Right forelimb (tissue), 1 donor: ENCODE measurements around the gene WFDC2.

Experiments
- DNase-seq: peaks from one replicate; pipeline ENCODE4 v3.0.0-alpha.2; 2018

Gene WFDC2

GRCh38 chr20:45469336-45470261 is at the start of gene WFDC2:
TSS of gene WFDC2 (plus strand) at chr20:45469753. CDS start at chr20:45469782, 29 bp downstream.
- DNase-seq, result no peak

GRCh38 chr20:45420125-45420524 is 49.4 kb upstream of the WFDC2 start:
- no peak for DNase-seq

GRCh38 chr20:45423700-45424099 is 45.9 kb upstream of the WFDC2 start:
- no peak for DNase-seq

- DNase-seq, result no peak
These were observed 44.0 kb upstream of the WFDC2 start for GRCh38 chr20:45425561-45425960.

GRCh38 chr20:45426320-45427016 is 43.1 kb upstream of the WFDC2 start:
- no peak for DNase-seq

- no peak for DNase-seq
These were observed 42.1 kb upstream of the WFDC2 start for GRCh38 chr20:45427236-45428149.

- no peak for DNase-seq
These were observed 39.9 kb upstream of the WFDC2 start for GRCh38 chr20:45429618-45430017.

GRCh38 chr20:45432294-45432693 is 37.3 kb upstream of the WFDC2 start:
- no peak for DNase-seq

GRCh38 chr20:45433316-45433715 is 36.2 kb upstream of the WFDC2 start:
- DNase-seq, result no peak

GRCh38 chr20:45433976-45434375 is 35.6 kb upstream of the WFDC2 start:
- DNase-seq, result no peak

GRCh38 chr20:45436732-45437485 is 32.6 kb upstream of the WFDC2 start:
- DNase-seq, result peak; percentile 87

GRCh38 chr20:45440424-45440823 is 29.1 kb upstream of the WFDC2 start:
- DNase-seq, result no peak

GRCh38 chr20:45440891-45441685 is 28.5 kb upstream of the WFDC2 start:
- no peak for DNase-seq

- no peak for DNase-seq
These were observed 27.8 kb upstream of the WFDC2 start for GRCh38 chr20:45441746-45442145.

GRCh38 chr20:45444050-45444449 is 25.5 kb upstream of the WFDC2 start:
- DNase-seq, result no peak

GRCh38 chr20:45445805-45446562 is 23.6 kb upstream of the WFDC2 start:
- DNase-seq, result no peak

GRCh38 chr20:45448270-45448669 is 21.3 kb upstream of the WFDC2 start:
- DNase-seq, result no peak

GRCh38 chr20:45449528-45449927 is 20.0 kb upstream of the WFDC2 start:
- DNase-seq, result no peak

GRCh38 chr20:45450097-45450818 is 19.3 kb upstream of the WFDC2 start:
- DNase-seq, result no peak

GRCh38 chr20:45452238-45452637 is 17.3 kb upstream of the WFDC2 start:
- no peak for DNase-seq
